HG03354 (cell line): ENCODE results near the gene SPIN2B.

ENCODE experiments used
- ATAC-seq: cut with Tn5 transposase; IDR thresholded peaks from one replicate; pipeline ENCODE4 v1.9.1; 2021; ENCODE audit warnings: mild to moderate bottlenecking; ENCODE audit not compliant: unreplicated experiment, poor library complexity, severe bottlenecking

The SPIN2B gene

GRCh38 chrX:57083143-57083542 lies 38.2 kb downstream of the SPIN2B start:
- ATAC-seq = no peak

GRCh38 chrX:57074458-57074857 lies 46.9 kb downstream of the SPIN2B start:
- no peak for ATAC-seq

- ATAC-seq = no peak
These were observed 51.0 kb downstream of the SPIN2B start for GRCh38 chrX:57070185-57070984.
